ENCODE measurements around the gene B3GNT4. TPM values are rescaled to one million over a fixed set of nuclear protein-coding genes. Genes with fewer than 3 reads are reported as not detected.
A peak's percentile ranks its signal among the peaks of the same experiment; 100 is the strongest.
"Not testable (repeated sequence)": the region's sequence is repeated elsewhere in the genome, so short reads cannot be mapped to it uniquely, and the experiment has no call there.

Gene B3GNT4
- total and polyA plus RNA-seq, 4 experiments from 2014 or later: 0.10 to 1.4 (median 0.93) TPM; not detected in 1

DNA sequence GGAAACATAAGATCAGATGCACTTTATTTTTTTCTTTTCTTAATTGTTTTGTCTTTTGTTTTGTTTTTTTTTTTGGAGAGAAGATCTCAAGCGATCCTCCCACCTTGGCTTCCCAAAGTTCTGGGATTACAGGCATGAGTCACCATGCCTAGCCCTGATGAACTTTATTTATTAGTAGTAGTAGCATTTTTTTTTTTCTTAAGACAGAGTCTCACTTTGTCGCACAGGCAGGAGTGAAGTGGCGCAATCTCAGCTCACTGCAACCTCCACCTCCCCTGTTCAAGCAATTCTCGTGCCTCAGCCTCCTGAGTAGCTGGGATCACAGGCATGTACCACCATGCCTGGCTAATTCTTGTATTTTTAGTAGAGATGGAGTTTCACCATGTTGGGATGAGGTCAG is 27.0 kb upstream of the B3GNT4 start:
- H3K9me3 ChIP-seq (ENCODE audit: control insufficient read depth in 1 of 2, low read length in 2 of 2); H3K9me3 Mint-ChIP-seq; H3K36me3 Mint-ChIP-seq; H3K36me3 ChIP-seq (ENCODE audit: insufficient read depth, low read length); H3K27me3 Mint-ChIP-seq; intact Hi-C loops (cut with micrococcal nuclease); POLR2A ChIA-PET (ENCODE audit: partially characterized antibody); H3K27me3 ChIP-seq (ENCODE audit: insufficient read depth, low read length); DNase-seq; H3K27ac Mint-ChIP-seq; H3K27ac ChIP-seq (ENCODE audit: low read depth, low read length); H3K4me1 Mint-ChIP-seq; H3K4me1 ChIP-seq (ENCODE audit: insufficient read depth, low read length); H3K4me3 ChIP-seq (ENCODE audit: low read length in 2 of 2); CTCF ChIA-PET (ENCODE audit: partially characterized antibody); H3K4me3 Mint-ChIP-seq: not testable (repeated sequence)

GRCh38 chr12:122182887-122183587 is 20.5 kb upstream of the B3GNT4 start, which contains the start of gene LRRC43:
Gene LRRC43, plus strand, starts transcription at chr12:122183123. Its CDS starts 22 bp downstream, at chr12:122183145.
- ChIA-PET POLR2A (ENCODE audit: partially characterized antibody) (interaction anchor here (1.1 to 1.3 kb wide), 2 partner anchors 43 to 95 kb away, joined by 3 to 7 read pairs; partner anchors contain the start of gene DIABLO), CTCF (ENCODE audit: partially characterized antibody) (no interaction called here)
- H3K9me3 ChIP-seq (ENCODE audit: control insufficient read depth in 1 of 2, low read length in 2 of 2): no peaks in the 10 kb centered on the region
- peak within 1 kb of the TSS in 1 of 2 donors; percentile 18 for H3K4me3 ChIP-seq (ENCODE audit: low read length in 2 of 2)
- no peaks in the 10 kb centered on the region for H3K27me3 ChIP-seq (ENCODE audit: insufficient read depth, low read length)
- DNase-seq: peak in 3 of 5 donors; percentile 15 to 26 (median 17)
- H3K9me3 Mint-ChIP-seq: no peaks in the 10 kb centered on the region
- peak within 1 kb of the TSS in 1 of 7 donors; percentile 22 for H3K27ac Mint-ChIP-seq
- H3K4me3 Mint-ChIP-seq: peak within 1 kb of the TSS; percentile 70 to 91 (median 82)
- no peak within 1 kb of the TSS for H3K27ac ChIP-seq (ENCODE audit: low read depth, low read length)
- peaks cover 0 to 8% (median 3%) of the 10 kb centered on the region in 4 donors for H3K4me1 Mint-ChIP-seq
- intact Hi-C loops (cut with micrococcal nuclease): no loop called here
- no peaks in the 10 kb centered on the region for H3K4me1 ChIP-seq (ENCODE audit: insufficient read depth, low read length)
- H3K36me3 Mint-ChIP-seq: no peaks in the 10 kb centered on the region
- no peaks in the 10 kb centered on the region for H3K36me3 ChIP-seq (ENCODE audit: insufficient read depth, low read length)
- H3K27me3 Mint-ChIP-seq: peaks cover 3 to 6% of the 10 kb centered on the region in 2 donors

- Mint-ChIP-seq H3K36me3 (no peaks in the 10 kb centered on the region), H3K27ac (no peak overlapping the region), H3K4me1 (peaks cover 0 to 8% (median 3%) of the 10 kb centered on the region in 4 donors), H3K4me3 (peak overlapping the region in 6 of 8 donors; percentile 8 to 77 (median 27)), H3K9me3 (no peaks in the 10 kb centered on the region), H3K27me3 (peaks cover 3 to 6% of the 10 kb centered on the region in 2 donors)
- Histone ChIP-seq H3K4me3 (ENCODE audit: low read length in 2 of 2) (peak overlapping the region in 1 of 2 donors; percentile 18), H3K27ac (ENCODE audit: low read depth, low read length) (no peak overlapping the region), H3K4me1 (ENCODE audit: insufficient read depth, low read length) (no peaks in the 10 kb centered on the region), H3K9me3 (ENCODE audit: control insufficient read depth in 1 of 2, low read length in 2 of 2) (no peaks in the 10 kb centered on the region), H3K36me3 (ENCODE audit: insufficient read depth, low read length) (no peaks in the 10 kb centered on the region), H3K27me3 (ENCODE audit: insufficient read depth, low read length) (no peaks in the 10 kb centered on the region)
- DNase-seq: no peak
- ChIA-PET POLR2A (ENCODE audit: partially characterized antibody) (interaction anchor here (1.1 to 1.3 kb wide), 2 partner anchors 42 to 95 kb away, joined by 3 to 7 read pairs; partner anchors contain the start of gene DIABLO), CTCF (ENCODE audit: partially characterized antibody) (no interaction called here)
- intact Hi-C loops (cut with micrococcal nuclease): no loop called here
Observed at GRCh38 chr12:122183588-122183940, 19.9 kb upstream of the B3GNT4 start.

DNA sequence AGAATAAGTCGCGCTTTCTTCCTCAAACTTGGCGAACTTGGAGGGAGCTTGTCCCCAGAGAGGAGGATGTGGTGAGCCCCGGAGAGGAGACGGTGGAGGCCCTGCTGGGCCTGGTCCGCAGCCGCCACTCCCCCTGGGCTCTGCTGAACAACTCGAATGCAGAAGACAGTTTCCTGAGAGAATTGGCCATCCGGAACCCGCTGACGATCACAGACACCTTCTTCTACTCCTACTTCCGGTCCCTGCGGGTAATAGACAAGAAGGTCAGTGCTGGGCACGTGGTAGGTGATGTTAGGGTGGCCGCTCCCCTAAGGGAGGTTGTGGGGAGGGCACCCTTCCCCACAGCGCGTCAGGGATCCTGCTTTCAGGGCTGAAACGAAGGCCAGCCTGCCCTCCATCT is 19.0 kb upstream of the B3GNT4 start:
- Mint-ChIP-seq H3K27ac (no peak overlapping the region), H3K36me3 (no peaks in the 10 kb centered on the region), H3K27me3 (peaks cover 3 to 6% of the 10 kb centered on the region in 2 donors), H3K9me3 (no peaks in the 10 kb centered on the region), H3K4me1 (peaks cover 0 to 8% (median 3%) of the 10 kb centered on the region in 4 donors), H3K4me3 (peak overlapping the region in 5 of 8 donors; percentile 20 to 59 (median 54))
- Histone ChIP-seq H3K27ac (ENCODE audit: low read depth, low read length) (no peak overlapping the region), H3K36me3 (ENCODE audit: insufficient read depth, low read length) (no peaks in the 10 kb centered on the region), H3K4me1 (ENCODE audit: insufficient read depth, low read length) (no peaks in the 10 kb centered on the region), H3K9me3 (ENCODE audit: control insufficient read depth in 1 of 2, low read length in 2 of 2) (no peaks in the 10 kb centered on the region), H3K27me3 (ENCODE audit: insufficient read depth, low read length) (no peaks in the 10 kb centered on the region), H3K4me3 (ENCODE audit: low read length in 2 of 2) (no peak overlapping the region)
- ChIA-PET POLR2A (ENCODE audit: partially characterized antibody) (no interaction called here), CTCF (ENCODE audit: partially characterized antibody) (no interaction called here)
- no peak for DNase-seq
- intact Hi-C loops (cut with micrococcal nuclease): no loop called here

- no peak for DNase-seq
- Histone ChIP-seq H3K36me3 (ENCODE audit: insufficient read depth, low read length) (no peaks in the 10 kb centered on the region), H3K27ac (ENCODE audit: low read depth, low read length) (no peak overlapping the region), H3K9me3 (ENCODE audit: control insufficient read depth in 1 of 2, low read length in 2 of 2) (no peaks in the 10 kb centered on the region), H3K4me1 (ENCODE audit: insufficient read depth, low read length) (no peaks in the 10 kb centered on the region), H3K4me3 (ENCODE audit: low read length in 2 of 2) (no peak overlapping the region), H3K27me3 (ENCODE audit: insufficient read depth, low read length) (no peaks in the 10 kb centered on the region)
- Mint-ChIP-seq H3K27me3 (peaks cover 3 to 6% of the 10 kb centered on the region in 2 donors), H3K4me3 (peak overlapping the region in 2 of 8 donors; percentile 49 to 54), H3K36me3 (no peaks in the 10 kb centered on the region), H3K27ac (peak overlapping the region in 1 of 7 donors; percentile 13), H3K4me1 (peaks cover 0 to 8% (median 2%) of the 10 kb centered on the region in 4 donors), H3K9me3 (no peaks in the 10 kb centered on the region)
- ChIA-PET CTCF (ENCODE audit: partially characterized antibody) (no interaction called here), POLR2A (ENCODE audit: partially characterized antibody) (no interaction called here)
- intact Hi-C loops (cut with micrococcal nuclease): no loop called here
Observed at GRCh38 chr12:122185079-122185478, 18.4 kb upstream of the B3GNT4 start.

GRCh38 chr12:122185494-122186082 is 17.9 kb upstream of the B3GNT4 start:
- POLR2A ChIA-PET (ENCODE audit: partially characterized antibody): no interaction called here
- Histone ChIP-seq H3K4me1 (ENCODE audit: insufficient read depth, low read length) (no peaks in the 10 kb centered on the region), H3K27me3 (ENCODE audit: insufficient read depth, low read length) (no peaks in the 10 kb centered on the region), H3K36me3 (ENCODE audit: insufficient read depth, low read length) (no peaks in the 10 kb centered on the region), H3K27ac (ENCODE audit: low read depth, low read length) (no peak overlapping the region), H3K9me3 (ENCODE audit: control insufficient read depth in 1 of 2, low read length in 2 of 2) (no peaks in the 10 kb centered on the region), H3K4me3 (ENCODE audit: low read length in 2 of 2) (no peak overlapping the region)
- H3K27me3 Mint-ChIP-seq: peaks cover 3 to 5% of the 10 kb centered on the region in 2 donors
- CTCF ChIA-PET (ENCODE audit: partially characterized antibody): no interaction called here
- H3K36me3 Mint-ChIP-seq: no peaks in the 10 kb centered on the region
- no peaks in the 10 kb centered on the region for H3K9me3 Mint-ChIP-seq
- H3K4me3 Mint-ChIP-seq: no peak overlapping the region
- peak overlapping the region in 1 of 7 donors; percentile 68 for H3K27ac Mint-ChIP-seq
- no peak for DNase-seq
- H3K4me1 Mint-ChIP-seq: peaks cover 0 to 8% (median 2%) of the 10 kb centered on the region in 4 donors
- intact Hi-C loops (cut with micrococcal nuclease): no loop called here

DNA sequence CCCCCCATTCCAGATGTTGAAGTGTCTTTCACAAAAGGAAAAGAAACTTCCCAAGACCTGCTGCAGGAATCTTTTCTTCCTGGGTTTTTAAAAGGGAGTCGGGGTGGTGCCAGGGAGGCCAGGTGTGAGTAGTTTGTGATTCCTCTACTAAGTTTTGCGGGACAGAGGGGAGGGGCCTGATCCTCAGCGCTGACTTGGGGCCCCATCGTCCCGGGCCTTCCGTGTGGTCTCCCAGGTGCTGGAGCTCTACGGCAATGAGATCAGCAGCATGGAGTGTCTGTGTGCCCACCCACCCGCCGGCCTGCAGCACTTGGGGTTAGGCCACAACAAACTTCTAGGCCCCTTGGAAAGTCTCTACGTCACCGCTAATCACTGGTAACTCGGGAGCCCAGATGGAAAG is 16.0 kb upstream of the B3GNT4 start:
- Mint-ChIP-seq H3K4me3 (no peak overlapping the region), H3K27me3 (peaks cover 4 to 5% of the 10 kb centered on the region in 2 donors), H3K4me1 (peaks cover 0 to 9% (median 5%) of the 10 kb centered on the region in 4 donors), H3K27ac (no peak overlapping the region), H3K9me3 (no peaks in the 10 kb centered on the region), H3K36me3 (no peaks in the 10 kb centered on the region)
- Histone ChIP-seq H3K36me3 (ENCODE audit: insufficient read depth, low read length) (no peaks in the 10 kb centered on the region), H3K27me3 (ENCODE audit: insufficient read depth, low read length) (no peaks in the 10 kb centered on the region), H3K4me1 (ENCODE audit: insufficient read depth, low read length) (no peaks in the 10 kb centered on the region), H3K27ac (ENCODE audit: low read depth, low read length) (no peak overlapping the region), H3K9me3 (ENCODE audit: control insufficient read depth in 1 of 2, low read length in 2 of 2) (no peaks in the 10 kb centered on the region), H3K4me3 (ENCODE audit: low read length in 2 of 2) (no peak overlapping the region)
- no peak for DNase-seq
- intact Hi-C loops (cut with micrococcal nuclease): no loop called here
- ChIA-PET POLR2A (ENCODE audit: partially characterized antibody) (no interaction called here), CTCF (ENCODE audit: partially characterized antibody) (no interaction called here)
